ENCODE data around the gene P4HA1.
"Not testable (repeated sequence)": the region's sequence is repeated elsewhere in the genome, so short reads cannot be mapped to it uniquely, and the experiment has no call there.

P4HA1 gene

GRCh38 chr10:73042130-73042529, 54.5 kb downstream of the P4HA1 start:
- DNase-seq, result no peak

- no peak for DNase-seq
Measured at GRCh38 chr10:73039635-73040034, 57.0 kb downstream of the P4HA1 start.

- DNase-seq, result not testable (repeated sequence)
Measured at GRCh38 chr10:73036285-73036684, 60.4 kb downstream of the P4HA1 start.

DNA sequence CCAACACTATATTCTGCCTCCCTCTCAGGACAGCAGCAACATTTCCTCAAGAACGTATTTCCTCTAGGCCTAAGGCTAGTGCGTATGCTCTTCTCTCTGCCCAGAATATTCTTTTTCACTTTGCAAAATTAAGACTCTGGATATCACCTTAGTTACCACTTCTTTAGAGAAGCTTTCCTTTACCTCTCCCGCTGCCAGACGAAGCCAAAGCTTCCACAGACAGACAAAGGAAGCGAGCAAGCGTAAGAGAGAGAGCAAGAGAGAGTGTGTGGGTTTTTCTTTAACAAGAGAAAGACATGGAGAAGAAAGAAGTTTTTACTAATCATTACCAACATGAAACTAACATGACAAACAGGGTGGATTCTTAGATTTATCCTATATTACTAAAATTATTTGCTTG, 64.1 kb downstream of the P4HA1 start:
- no peak for DNase-seq

- not testable (repeated sequence) for DNase-seq
Measured at GRCh38 chr10:73026623-73027022, 70.0 kb downstream of the P4HA1 start.

DNA sequence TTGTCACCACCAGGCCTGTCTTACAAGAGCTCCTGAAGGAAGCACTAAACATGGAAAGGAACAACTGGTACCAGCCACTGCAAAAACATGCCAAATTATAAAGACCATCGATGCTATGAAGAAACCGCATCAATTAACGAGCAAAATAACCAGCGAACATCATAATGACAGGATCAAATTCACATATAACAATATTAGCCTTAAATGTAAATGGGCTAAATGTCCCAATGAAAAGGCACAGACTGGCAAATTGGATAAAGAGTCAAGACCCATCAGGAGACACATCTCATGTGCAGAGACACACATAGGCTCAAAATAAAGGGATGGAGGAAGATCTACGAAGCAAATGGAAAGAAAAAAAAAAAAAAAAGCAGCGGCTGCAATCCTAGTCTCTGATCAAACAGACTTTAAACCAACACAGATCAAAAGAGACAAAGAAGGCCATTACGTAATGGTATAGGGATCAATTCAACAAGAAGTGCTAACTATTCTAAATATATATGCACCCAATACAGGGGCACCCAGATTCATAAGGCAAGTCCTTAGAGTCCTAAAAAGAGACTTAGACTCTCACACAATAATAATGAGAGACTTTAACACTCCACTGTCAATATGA, 73.1 kb downstream of the P4HA1 start:
- DNase-seq, result not testable (repeated sequence)

GRCh38 chr10:73022961-73023360, 73.7 kb downstream of the P4HA1 start:
- DNase-seq, result not testable (repeated sequence)

GRCh38 chr10:73021538-73022164, 75.0 kb downstream of the P4HA1 start:
- DNase-seq, result not testable (repeated sequence)

- no peak for DNase-seq
Measured at GRCh38 chr10:73021050-73021449, 75.6 kb downstream of the P4HA1 start.

DNA sequence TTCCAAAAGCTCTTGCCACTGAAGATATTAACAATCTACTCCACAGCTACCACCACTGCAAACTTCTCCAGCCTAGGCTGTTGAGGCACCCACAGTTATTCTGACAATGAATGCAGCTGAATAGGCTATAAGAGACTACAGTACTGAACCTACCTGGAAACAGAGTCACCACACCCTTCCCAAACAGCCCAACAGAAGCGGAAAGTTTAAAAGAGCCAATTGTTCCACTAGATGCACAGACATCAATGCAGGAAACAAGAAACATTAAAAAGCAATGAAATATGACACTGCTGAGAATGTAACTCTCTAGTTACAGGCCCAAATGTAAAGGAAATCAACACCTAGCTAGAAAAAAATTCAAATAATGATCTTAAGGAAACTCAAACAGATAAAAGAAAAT, 77.6 kb downstream of the P4HA1 start:
- no peak for DNase-seq

- DNase-seq, result no peak
Measured at GRCh38 chr10:73018632-73019031, 78.0 kb downstream of the P4HA1 start.

DNA sequence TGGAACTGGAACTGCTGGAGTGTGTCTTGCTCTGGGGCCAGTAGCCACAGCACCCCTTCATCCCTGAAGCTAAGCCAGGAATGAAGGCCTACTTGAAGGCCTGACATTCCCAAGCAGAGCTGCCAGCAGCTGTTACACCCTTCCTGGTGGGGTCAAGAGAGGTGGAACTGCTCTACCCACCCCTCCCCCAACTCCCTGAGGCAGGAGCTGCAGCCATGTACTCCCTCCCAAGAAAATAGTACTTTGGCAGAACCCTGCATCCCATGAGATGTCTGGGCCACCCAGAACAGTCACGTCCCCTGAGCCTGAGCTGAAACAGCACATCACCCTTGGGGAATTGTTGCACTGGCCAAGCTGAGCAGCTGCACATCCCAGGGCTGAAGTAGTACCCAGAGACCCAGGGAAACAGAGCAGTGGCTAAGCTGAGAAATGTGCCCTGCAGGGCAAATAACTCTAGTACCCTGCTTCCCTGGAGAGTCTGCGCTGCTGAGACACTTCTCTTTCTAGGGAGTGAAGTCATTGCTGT, 78.6 kb downstream of the P4HA1 start:
- DNase-seq, result no peak

DNA sequence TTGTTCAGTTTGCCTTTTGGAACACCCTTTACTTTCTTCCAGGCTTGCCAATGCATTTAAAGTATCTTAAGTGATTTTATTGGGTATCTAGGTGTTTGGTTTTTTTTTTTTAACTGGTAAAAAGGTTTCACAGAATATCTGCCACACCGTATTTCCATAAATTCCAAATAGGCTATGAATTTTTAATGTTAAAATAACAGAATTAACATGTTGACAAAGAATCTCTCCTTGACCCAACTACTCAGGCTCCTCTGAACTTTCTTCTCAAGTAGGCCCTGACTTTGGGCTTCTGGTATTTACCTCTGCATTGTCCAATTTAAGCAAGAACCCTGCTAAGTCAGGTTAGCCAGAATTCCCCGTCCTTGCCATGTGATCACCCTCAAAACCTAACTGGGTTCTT, 80.9 kb downstream of the P4HA1 start:
- no peak for DNase-seq

DNA sequence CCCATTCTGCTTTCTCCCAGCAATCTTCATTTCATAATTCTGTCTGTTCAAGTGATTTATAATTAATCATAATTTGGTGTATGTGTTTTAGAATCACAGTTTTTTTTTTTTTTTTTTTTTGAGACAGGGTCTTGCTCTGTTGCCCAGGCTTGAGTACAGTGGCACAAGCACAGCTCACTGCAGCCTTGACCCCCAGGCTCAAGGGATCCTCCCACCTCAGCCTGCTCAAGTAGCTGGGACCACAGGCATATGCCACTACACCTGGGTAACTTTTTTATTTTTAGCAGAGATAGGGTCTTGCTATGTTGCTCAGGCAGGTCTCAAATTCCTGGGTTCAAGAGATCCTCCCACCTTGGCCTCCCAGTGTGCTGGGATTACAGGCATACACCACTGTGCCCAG, 92.8 kb downstream of the P4HA1 start:
- no peak for DNase-seq

DNA sequence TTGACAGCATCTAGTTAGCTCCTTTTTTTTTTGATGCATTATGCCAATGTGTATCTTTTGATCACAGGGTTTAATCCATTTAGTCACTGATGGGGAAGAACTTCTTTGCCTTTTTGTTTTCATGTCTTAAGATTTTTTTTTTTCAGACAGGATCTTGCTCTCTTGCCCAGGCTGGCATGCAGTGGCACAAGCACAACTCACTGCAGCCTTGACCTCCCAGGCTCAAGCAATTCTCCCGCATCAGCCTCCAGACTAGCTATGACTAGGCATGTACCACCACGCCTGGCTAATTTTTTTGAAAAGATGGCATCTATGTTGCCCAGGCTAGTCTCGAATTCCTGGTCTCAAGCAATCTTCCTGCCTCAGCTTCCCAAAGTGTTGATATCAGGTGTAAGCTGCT, 95.7 kb downstream of the P4HA1 start:
- DNase-seq, result no peak

DNA sequence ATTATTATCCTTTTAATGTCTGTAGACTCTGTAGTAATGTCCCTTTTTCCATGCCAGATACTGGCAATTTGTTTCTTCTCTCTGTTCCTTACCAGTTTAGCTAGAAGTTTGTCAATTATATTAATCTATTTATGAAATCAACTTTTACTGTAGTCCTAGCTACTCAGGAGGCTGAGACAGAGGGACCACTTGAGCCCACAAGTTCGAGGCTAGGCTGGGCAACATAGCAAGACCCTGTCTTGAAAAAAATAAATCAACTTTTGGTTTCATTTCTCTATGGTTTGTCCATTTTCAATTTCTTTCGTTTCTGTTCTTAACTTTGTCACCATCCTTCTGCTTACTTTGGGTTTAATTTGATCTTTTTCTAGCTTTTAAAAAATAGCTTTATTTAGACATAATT, 99.6 kb downstream of the P4HA1 start:
- no peak for DNase-seq

DNA sequence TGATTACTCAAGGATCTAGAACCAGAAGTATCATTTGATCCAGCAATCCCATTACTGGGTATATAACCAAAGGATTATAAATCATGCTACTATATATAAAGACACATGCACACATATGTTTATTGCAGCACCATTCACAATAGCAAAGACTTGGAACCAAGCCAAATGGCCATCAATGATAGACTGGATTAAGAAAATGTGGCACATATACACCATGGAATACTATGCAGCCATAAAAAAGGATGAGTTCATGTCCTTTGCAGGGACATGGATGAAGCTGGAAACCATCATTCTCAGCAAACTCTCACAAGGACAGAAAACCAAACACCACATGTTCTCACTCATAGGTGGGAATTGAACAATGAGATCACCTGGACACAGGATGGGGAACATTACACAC, 101.2 kb downstream of the P4HA1 start:
- not testable (repeated sequence) for DNase-seq

GRCh38 chr10:72989771-72990170, 106.9 kb downstream of the P4HA1 start:
- not testable (repeated sequence) for DNase-seq

DNA sequence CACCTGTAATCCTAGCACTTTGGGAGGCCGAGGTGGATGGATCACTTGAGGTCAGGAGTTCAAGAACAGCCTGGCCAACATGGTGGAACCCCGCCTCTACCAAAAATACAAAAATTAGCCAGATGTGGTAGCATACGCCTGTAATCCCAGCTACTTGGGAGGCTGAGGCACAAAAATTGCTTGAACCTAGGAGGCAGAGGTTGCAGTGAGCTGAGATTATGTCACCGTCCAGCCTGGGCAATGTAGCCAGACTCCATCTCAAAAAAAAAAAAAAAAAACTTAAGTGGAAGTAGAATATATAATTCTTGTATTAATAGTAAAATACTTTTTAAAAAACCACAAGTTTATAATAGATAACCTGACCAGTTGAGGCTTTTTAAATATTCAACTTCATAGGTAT, 112.0 kb downstream of the P4HA1 start:
- DNase-seq, result not testable (repeated sequence)

- DNase-seq, result no peak
Measured at GRCh38 chr10:72981882-72982529, 114.7 kb downstream of the P4HA1 start.

- no peak for DNase-seq
Measured at GRCh38 chr10:72981028-72981881, 115.4 kb downstream of the P4HA1 start.

DNA sequence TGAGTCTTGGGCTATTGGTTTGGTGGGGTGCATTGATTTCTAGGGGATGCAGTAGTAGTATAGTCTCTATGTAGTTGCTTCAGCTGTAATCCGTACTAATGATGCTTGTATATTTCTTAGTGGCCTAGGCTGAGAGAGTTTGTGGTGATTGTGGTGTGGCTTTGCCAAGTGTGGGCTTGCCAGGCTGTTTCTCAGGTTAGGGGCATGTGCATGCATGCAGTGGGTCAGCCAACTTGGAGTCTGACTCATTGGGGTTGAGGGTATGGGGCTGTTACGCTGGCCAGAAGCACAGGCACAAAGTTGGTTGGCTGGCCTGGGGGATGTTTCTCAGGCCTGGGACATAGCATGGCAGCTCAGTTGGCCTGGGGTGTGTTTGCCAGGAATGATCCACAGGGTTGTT, 116.3 kb downstream of the P4HA1 start:
- no peak for DNase-seq

GRCh38 chr10:72979709-72980108, 117.0 kb downstream of the P4HA1 start:
- DNase-seq, result no peak

Measured in stimulated activated CD4-positive, alpha-beta T cell treated with anti-CD3 and anti-CD28 coated beads, Interleukin-4, amount 100 ng/mL, for 4 hours (primary cell).